GM23248 (cell line): ENCODE measurements around the gene CFAP300. TPM values are rescaled to one million over a fixed set of nuclear protein-coding genes. Genes with fewer than 3 reads are reported as not detected.
A peak's percentile ranks its signal among the peaks of the same experiment; 100 is the strongest.

Source experiments
- DNase-seq: peaks from one replicate; pipeline ENCODE4 v3.0.0-alpha.2; 2015
- H2AFZ ChIP-seq: fragments of 200-600 bp; sonication (generic); 2 replicates; pipeline ENCODE4 v1.6.1; 2016; ENCODE audit warnings: antibody characterized with exemption
- H3F3A ChIP-seq: fragments of 200-600 bp; sonication (generic); 2 replicates; pipeline ENCODE4 v1.6.1; 2016; ENCODE audit warnings: mild to moderate bottlenecking, antibody characterized with exemption, mixed run types; ENCODE audit not compliant: insufficient read depth
- H3K27ac ChIP-seq: fragments of 200-600 bp; sonication (generic); 2 replicates; pipeline ENCODE4 v1.5.1; 2016; ENCODE audit warnings: mild to moderate bottlenecking
- H3K27me3 ChIP-seq: fragments of 200-600 bp; sonication (generic); replicated peaks from 2 replicates; pipeline ENCODE4 v1.6.1; 2016; ENCODE audit warnings: mild to moderate bottlenecking; ENCODE audit not compliant: insufficient read depth
- H3K36me3 ChIP-seq: fragments of 200-600 bp; sonication (generic); 2 replicates; pipeline ENCODE4 v1.6.1; 2016; ENCODE audit warnings: low read depth, mild to moderate bottlenecking
- H3K4me1 ChIP-seq: fragments of 200-600 bp; sonication (generic); 2 replicates; pipeline ENCODE4 v1.6.1; 2016; ENCODE audit warnings: mild to moderate bottlenecking; ENCODE audit not compliant: insufficient read depth
- H3K4me2 ChIP-seq: fragments of 200-600 bp; sonication (generic); one replicate; pipeline ENCODE4 v1.6.1; 2016; ENCODE audit warnings: mild to moderate bottlenecking; ENCODE audit not compliant: unreplicated experiment
- H3K4me3 ChIP-seq: fragments of 200-600 bp; sonication (generic); 2 replicates; pipeline ENCODE4 v1.5.1; 2016; ENCODE audit warnings: mild to moderate bottlenecking
- H3K79me2 ChIP-seq: fragments of 200-600 bp; sonication (generic); 2 replicates; pipeline ENCODE4 v1.6.1; 2016; ENCODE audit warnings: mild to moderate bottlenecking; ENCODE audit not compliant: insufficient read depth
- H3K9ac ChIP-seq: fragments of 200-600 bp; sonication (generic); 2 replicates; pipeline ENCODE4 v1.6.1; 2016; ENCODE audit warnings: mild to moderate bottlenecking
- H3K9me2 ChIP-seq: fragments of 200-600 bp; sonication (generic); 2 replicates; pipeline ENCODE4 v1.6.1; 2016; ENCODE audit warnings: mixed run types, mild to moderate bottlenecking, moderate library complexity; ENCODE audit not compliant: insufficient read depth
- H3K9me3 ChIP-seq: fragments of 200-600 bp; sonication (generic); one replicate; pipeline ENCODE4 v1.6.1; 2017; ENCODE audit warnings: low read depth
- H4K20me1 ChIP-seq: fragments of 200-600 bp; sonication (generic); 2 replicates; pipeline ENCODE4 v1.6.0; 2016; ENCODE audit not compliant: insufficient read depth
- EZH2 ChIP-seq: fragments of 200-600 bp; sonication (generic); IDR thresholded peaks from 2 replicates; pipeline ENCODE4 v1.6.1; 2018; ENCODE audit warnings: antibody characterized with exemption, mild to moderate bottlenecking; ENCODE audit not compliant: insufficient read depth, poor library complexity, severe bottlenecking
- EZH2phosphoT487 ChIP-seq: fragments of 200-600 bp; sonication (generic); IDR thresholded peaks from 2 replicates; pipeline ENCODE4 v1.6.1; 2018; ENCODE audit warnings: antibody characterized with exemption, moderate library complexity, mild to moderate bottlenecking, low read depth; ENCODE audit not compliant: insufficient read depth
- WGBS, 2 experiments: methylation state at CpG; one replicate each; pipeline ENCODE4 v1.1.6; 2015 to 2017; ENCODE audit warnings: low lambda C conversion rate in 2 of 2, low coverage in 1 of 2; ENCODE audit errors: missing lambda C conversion rate in 2 of 2; 5-methylcytosine and 5-hydroxymethylcytosine counted together
- in situ Hi-C: fragments of 300-500 bp; cut with MboI; formaldehyde crosslinking; loops from 2 replicates; pipeline ENCODE4 v1.15.0; 2020
- polyA plus RNA-seq: library from polyadenylated mRNA; unstranded; fragments of >200 nt; fragmentation: Nextera tagmentation; extraction: Ambion mirVana; gene quantifications from 2 replicates; pipeline ENCODE4 v1.2.1, GENCODE V29; 2016
- total RNA-seq: library from RNA; depleted of rRNA; stranded (reverse); fragments of >200 nt; shearing (Covaris generic); gene quantifications from 2 replicates; pipeline ENCODE4 v1.2.3, GENCODE V29; 2014; rRNA removed

The CFAP300 gene
- total RNA-seq (7.3 and 10.2 TPM in 2 replicates), polyA plus RNA-seq (14.0 and 15.3 TPM in 2 replicates)

GRCh38 chr11:102047305-102047924 lies at the start of gene CFAP300:
Gene CFAP300, plus strand, starts transcription at chr11:102047437. Its CDS starts 34 bp downstream, at chr11:102047471.
- no peaks in the 10 kb centered on the region for H3K36me3 ChIP-seq
- H3K9me3 ChIP-seq = peaks cover 3% of the 10 kb centered on the region
- TF ChIP-seq EZH2 (no peak), EZH2phosphoT487 (no peak)
- H4K20me1 ChIP-seq = no peaks in the 10 kb centered on the region
- H3F3A ChIP-seq = peaks cover 18% of the 10 kb centered on the region
- no peaks in the 10 kb centered on the region for H3K79me2 ChIP-seq
- no peaks in the 10 kb centered on the region for H3K9me2 ChIP-seq
- H3K27ac ChIP-seq = peak within 1 kb of the TSS; percentile 79
- H2AFZ ChIP-seq = peak within 1 kb of the TSS; percentile 92
- 1 to 2% methylated on average over 42 of the region's 45 CpGs for WGBS, 2 experiments
- peaks cover 16% of the 10 kb centered on the region; the same call in 1 of the 2 replicates for H3K4me1 ChIP-seq
- H3K4me2 ChIP-seq = peak within 1 kb of the TSS; percentile 99
- DNase-seq = peak; percentile 88
- no peaks in the 10 kb centered on the region for H3K27me3 ChIP-seq
- in situ Hi-C loops = no loop called here
- H3K4me3 ChIP-seq = peak within 1 kb of the TSS; percentile 79
- H3K9ac ChIP-seq = peak within 1 kb of the TSS; percentile 85

DNA sequence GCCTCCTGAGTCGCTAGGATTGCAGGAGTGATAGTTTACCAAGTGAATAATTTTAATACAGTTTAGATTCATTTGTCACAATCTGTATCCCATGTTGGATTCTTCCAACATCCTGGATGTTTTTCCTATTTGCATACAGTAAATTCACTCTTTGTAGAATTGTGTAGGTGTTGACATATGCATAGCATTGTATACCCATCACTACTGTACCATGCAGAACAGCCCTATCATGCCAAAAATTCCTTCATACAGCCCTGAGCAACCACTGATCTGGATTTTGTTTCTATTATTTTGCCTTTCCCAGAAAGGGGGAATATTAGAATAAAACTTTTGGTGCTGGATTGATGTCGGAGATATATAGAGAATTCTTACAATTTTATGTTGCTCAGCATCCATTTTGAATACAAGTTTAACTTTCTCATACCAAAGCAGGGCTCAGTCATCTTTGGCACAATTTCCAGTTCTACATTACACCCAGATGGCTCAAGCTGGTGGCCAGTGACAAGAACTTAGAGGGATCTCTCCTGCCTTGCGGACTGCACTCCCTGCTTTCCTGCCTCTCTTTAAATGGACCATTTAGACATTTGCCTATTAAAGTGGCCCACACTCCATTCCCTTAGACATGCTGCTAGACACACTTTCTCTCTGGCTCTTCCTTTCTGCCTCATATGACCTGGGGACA lies 45.4 kb upstream of the CFAP300 start:
- Histone ChIP-seq H3K9ac (no peak overlapping the region), H3K9me2 (no peaks in the 10 kb centered on the region), H3K36me3 (no peaks in the 10 kb centered on the region), H3K27ac (no peak overlapping the region), H3K4me1 (no peaks in the 10 kb centered on the region), H3K9me3 (no peaks in the 10 kb centered on the region), H3K79me2 (no peaks in the 10 kb centered on the region), H3F3A (no peaks in the 10 kb centered on the region), H2AFZ (no peak overlapping the region), H3K4me2 (no peak overlapping the region), H3K27me3 (no peaks in the 10 kb centered on the region), H4K20me1 (no peaks in the 10 kb centered on the region), H3K4me3 (no peak overlapping the region)
- DNase-seq = peak; percentile 19
- in situ Hi-C loops = loop anchor here (25.0 kb wide), 1 partner anchor 564 kb away; no protein-coding TSS in a partner anchor
- 82 to 87% methylated on average over 3 of the region's 3 CpGs for WGBS, 2 experiments
- TF ChIP-seq EZH2phosphoT487 (no peak), EZH2 (no peak)

DNA sequence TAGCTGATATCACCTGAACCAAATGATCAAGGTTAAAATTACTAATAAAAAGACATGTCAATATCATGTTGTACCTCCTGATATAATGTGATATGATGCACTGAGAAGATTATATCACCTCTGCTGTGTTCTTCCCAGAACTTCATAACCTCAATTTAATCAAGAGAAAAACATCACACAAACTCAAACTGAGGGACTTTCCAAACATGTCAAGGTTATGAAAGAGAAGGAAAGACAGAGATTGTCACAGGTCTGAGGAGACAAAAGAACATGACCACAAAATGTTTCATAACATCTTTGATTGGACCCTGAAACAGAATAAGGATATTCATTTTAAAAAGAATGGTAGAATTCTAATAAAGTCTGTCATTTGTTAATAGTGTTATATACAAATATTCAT lies 43.0 kb upstream of the CFAP300 start:
- no peaks in the 10 kb centered on the region for H3K36me3 ChIP-seq
- no peak overlapping the region for H3K27ac ChIP-seq
- no peak for TF ChIP-seq EZH2
- no peak for TF ChIP-seq EZH2phosphoT487
- no peak overlapping the region for H2AFZ ChIP-seq
- DNase-seq = no peak
- H3K9ac ChIP-seq = no peak overlapping the region
- in situ Hi-C loops = loop anchor here (25.0 kb wide), 1 partner anchor 567 kb away; no protein-coding TSS in a partner anchor
- H3K4me3 ChIP-seq = no peak overlapping the region
- no peaks in the 10 kb centered on the region for H3K9me3 ChIP-seq
- H3K9me2 ChIP-seq = no peaks in the 10 kb centered on the region
- no peaks in the 10 kb centered on the region for H4K20me1 ChIP-seq
- H3K79me2 ChIP-seq = no peaks in the 10 kb centered on the region
- no peaks in the 10 kb centered on the region for H3K27me3 ChIP-seq
- H3K4me2 ChIP-seq = no peak overlapping the region
- no peaks in the 10 kb centered on the region for H3F3A ChIP-seq
- H3K4me1 ChIP-seq = 0 out of 2 replicates have a peak, but pooled peaks cover 5% of the 10 kb centered on the region

- Histone ChIP-seq H3K4me2 (no peak overlapping the region), H3K79me2 (no peaks in the 10 kb centered on the region), H3K36me3 (no peaks in the 10 kb centered on the region), H3F3A (no peaks in the 10 kb centered on the region), H3K27ac (no peak overlapping the region), H3K9ac (no peak overlapping the region), H3K4me1 (peaks cover 11% of the 10 kb centered on the region), H2AFZ (no peak overlapping the region), H3K9me3 (no peaks in the 10 kb centered on the region), H3K4me3 (no peak overlapping the region), H3K27me3 (no peaks in the 10 kb centered on the region), H3K9me2 (no peaks in the 10 kb centered on the region), H4K20me1 (no peaks in the 10 kb centered on the region)
- in situ Hi-C loops = loop anchor here (25.0 kb wide), 1 partner anchor 568 kb away; no protein-coding TSS in a partner anchor
- 87 to 88% methylated on average over 4 of the region's 4 CpGs for WGBS, 2 experiments
- no peak for TF ChIP-seq EZH2
- TF ChIP-seq EZH2phosphoT487 = no peak
- DNase-seq = no peak
Measured at GRCh38 chr11:102005306-102005705, 41.9 kb upstream of the CFAP300 start.
